Trophoblast cell (in vitro differentiated cells and primary cell): ENCODE data around the gene TMEM200B.

Experiments
- DNase-seq, 2 donors: peaks; one replicate each; pipeline ENCODE4 v3.0.0-alpha.2; 2016
- H2AFZ ChIP-seq: 2 replicates; pipeline ENCODE4 v1.6.1; 2013; ENCODE audit warnings: low read length, moderate library complexity, mild to moderate bottlenecking; ENCODE audit not compliant: insufficient read depth, poor library complexity
- H2AK5ac ChIP-seq: 2 replicates; pipeline ENCODE4 v1.6.1; 2013; ENCODE audit warnings: mild to moderate bottlenecking, low read length
- H2BK120ac ChIP-seq: 2 replicates; pipeline ENCODE4 v1.6.1; 2013; ENCODE audit warnings: low read length, mild to moderate bottlenecking, moderate library complexity; ENCODE audit not compliant: insufficient read depth, poor library complexity
- H2BK12ac ChIP-seq: 2 replicates; pipeline ENCODE4 v1.6.1; 2013; ENCODE audit warnings: mild to moderate bottlenecking, low read length, moderate library complexity
- H2BK5ac ChIP-seq: 2 replicates; pipeline ENCODE4 v1.6.1; 2013; ENCODE audit warnings: low read length, low read depth, moderate library complexity, mild to moderate bottlenecking; ENCODE audit not compliant: poor library complexity
- H3K14ac ChIP-seq: 2 replicates; pipeline ENCODE4 v1.6.1; 2013; ENCODE audit warnings: mild to moderate bottlenecking, low read length
- H3K18ac ChIP-seq: 2 replicates; pipeline ENCODE4 v1.6.1; 2013; ENCODE audit warnings: mild to moderate bottlenecking, low read length
- H3K23ac ChIP-seq: 2 replicates; pipeline ENCODE4 v1.6.1; 2013; ENCODE audit warnings: low read length
- H3K27ac ChIP-seq: 2 replicates; pipeline ENCODE4 v1.5.1; 2013; ENCODE audit warnings: low read depth, mild to moderate bottlenecking, inconsistent platforms, low read length, moderate library complexity
- H3K27me3 ChIP-seq: 2 replicates; pipeline ENCODE4 v1.6.1; 2013; ENCODE audit warnings: inconsistent platforms, mild to moderate bottlenecking, low read length, moderate library complexity; ENCODE audit not compliant: insufficient read depth
- H3K36me3 ChIP-seq, 2 experiments: 1 replicate in 1 of 2; 2 replicates in 1 of 2; pipeline ENCODE4 v1.6.1; 2013; ENCODE audit warnings: low read length in 2 of 2, mild to moderate bottlenecking in 2 of 2, moderate library complexity in 1 of 2; ENCODE audit not compliant: insufficient read depth in 2 of 2, control insufficient read depth in 1 of 2
- H3K4ac ChIP-seq: 2 replicates; pipeline ENCODE4 v1.6.1; 2013; ENCODE audit warnings: low read depth, mild to moderate bottlenecking, low read length, moderate library complexity
- H3K4me1 ChIP-seq, 2 experiments: 1 replicate in 1 of 2; 2 replicates in 1 of 2; pipeline ENCODE4 v1.6.1; 2013; ENCODE audit warnings: low read length in 2 of 2, mild to moderate bottlenecking in 2 of 2, moderate library complexity in 1 of 2; ENCODE audit not compliant: insufficient read depth in 2 of 2, control insufficient read depth in 1 of 2
- H3K4me2 ChIP-seq: 2 replicates; pipeline ENCODE4 v1.6.1; 2013; ENCODE audit warnings: inconsistent platforms, mild to moderate bottlenecking, low read length, moderate library complexity
- H3K4me3 ChIP-seq: 2 replicates; pipeline ENCODE4 v1.5.1; 2013; ENCODE audit warnings: mild to moderate bottlenecking, low read depth, low read length, inconsistent platforms
- H3K79me1 ChIP-seq: one replicate; pipeline ENCODE4 v1.6.1; 2013; ENCODE audit warnings: low read length
- H3K79me2 ChIP-seq: 2 replicates; pipeline ENCODE4 v1.6.1; 2013; ENCODE audit warnings: low read length, mild to moderate bottlenecking; ENCODE audit not compliant: control insufficient read depth, insufficient read depth, poor library complexity
- H3K9ac ChIP-seq: 2 replicates; pipeline ENCODE4 v1.6.1; 2013; ENCODE audit warnings: mild to moderate bottlenecking, low read length
- H3K9me3 ChIP-seq: 2 replicates; pipeline ENCODE4 v1.6.1; 2013; ENCODE audit warnings: low read depth, mild to moderate bottlenecking, control low read depth, inconsistent platforms, low read length; ENCODE audit not compliant: insufficient read depth
- H4K12ac ChIP-seq: 2 replicates; pipeline ENCODE4 v1.6.1; 2013; ENCODE audit warnings: low read depth, mild to moderate bottlenecking, low read length, moderate library complexity
- H4K8ac ChIP-seq: 2 replicates; pipeline ENCODE4 v1.6.1; 2013; ENCODE audit warnings: low read depth, mild to moderate bottlenecking, low read length, moderate library complexity
- H4K91ac ChIP-seq: one replicate; pipeline ENCODE4 v1.6.1; 2013; ENCODE audit warnings: low read depth, mild to moderate bottlenecking, low read length, moderate library complexity
- WGBS: extraction: QIAGEN DNeasy Blood & Tissue Kit; methylation state at CpG from one replicate; pipeline ENCODE4 v1.1.7; 2013; ENCODE audit warnings: missing lambda C conversion rate; ENCODE audit not compliant: insufficient read length, insufficient coverage; ENCODE audit errors: extremely low coverage; 5-methylcytosine and 5-hydroxymethylcytosine counted together

Gene TMEM200B

DNA sequence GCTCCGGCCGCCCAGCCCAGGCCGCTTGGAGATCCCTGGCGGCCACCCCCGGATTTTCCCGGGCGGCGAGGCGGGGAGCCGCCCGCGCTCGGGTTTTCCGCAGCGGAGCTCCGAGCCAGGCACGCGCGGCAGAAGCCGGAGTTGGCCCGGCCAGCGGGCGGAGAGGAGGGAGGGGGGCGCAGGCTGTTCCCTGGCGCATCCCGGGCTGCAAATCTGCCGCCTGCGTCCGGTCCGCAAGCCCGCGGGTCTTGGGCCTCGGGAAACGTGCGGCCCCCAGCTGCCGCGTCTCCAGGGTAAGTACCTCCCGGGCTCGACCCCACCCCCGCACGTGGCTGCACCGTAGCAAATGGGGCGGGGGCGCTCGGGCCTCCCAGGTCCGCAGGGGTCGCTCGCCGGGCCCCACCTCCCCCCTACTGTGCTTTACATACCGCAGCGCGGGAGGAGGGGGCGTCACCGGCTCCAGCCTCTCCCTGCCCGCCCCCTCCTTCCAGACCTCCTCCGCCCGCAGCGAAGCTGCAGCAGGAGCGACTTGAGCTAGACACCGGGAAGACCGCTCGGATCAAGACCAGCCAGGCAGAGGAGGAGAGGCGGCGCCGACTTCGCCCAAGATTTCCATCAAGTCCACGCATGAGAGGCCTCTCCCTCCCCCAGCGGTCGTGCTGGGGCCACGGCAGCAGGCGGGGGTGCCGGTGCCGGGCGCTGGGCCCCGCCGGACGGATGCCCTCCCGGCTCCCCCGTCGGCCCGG is 1.6 kb downstream of the TMEM200B start:
- DNase-seq: peak; percentile 28 to 53
- Histone ChIP-seq H2BK5ac (no peak overlapping the region), H4K12ac (peak overlapping the region; percentile 65), H3K27ac (peak overlapping the region; percentile 30), H3K36me3 (peaks cover 14 to 16% of the 10 kb centered on the region in 2 experiments), H3K79me2 (peaks cover 20% of the 10 kb centered on the region), H3K4me1 (peaks cover 5% of the 10 kb centered on the region in 2 experiments), H4K91ac (peak overlapping the region; percentile 72), H3K4ac (peak overlapping the region; percentile 78), H3K4me3 (peak overlapping the region; percentile 80), H3K9ac (peak overlapping the region; percentile 78), H3K9me3 (no peaks in the 10 kb centered on the region), H2BK120ac (peak overlapping the region; percentile 41), H3K79me1 (peaks cover 28% of the 10 kb centered on the region), H2BK12ac (peak overlapping the region; percentile 23), H3K4me2 (peak overlapping the region; percentile 93), H3K14ac (peak overlapping the region; percentile 63), H3K27me3 (peaks cover 8% of the 10 kb centered on the region), H2AFZ (peak overlapping the region; percentile 73), H3K18ac (peak overlapping the region; percentile 85), H2AK5ac (peak overlapping the region; percentile 48), H3K23ac (no peak overlapping the region), H4K8ac (peak overlapping the region; percentile 57)
- no CpG with 5 or more reads among the region's 81 CpGs for WGBS

- H2AFZ ChIP-seq: peak overlapping the region; percentile 73
- H3K9me3 ChIP-seq: no peaks in the 10 kb centered on the region
- H3K79me1 ChIP-seq: peaks cover 28% of the 10 kb centered on the region
- peak overlapping the region; percentile 85 for H3K18ac ChIP-seq
- no peak overlapping the region for H3K23ac ChIP-seq
- H3K4me2 ChIP-seq: peak overlapping the region; percentile 93
- peak overlapping the region; percentile 63 for H3K14ac ChIP-seq
- DNase-seq: no peak
- H3K4me1 ChIP-seq: peaks cover 5% of the 10 kb centered on the region in 2 experiments
- H4K12ac ChIP-seq: peak overlapping the region; percentile 40
- no CpG with 5 or more reads among the region's 59 CpGs for WGBS
- H3K36me3 ChIP-seq: peaks cover 14 to 16% of the 10 kb centered on the region in 2 experiments
- H3K4ac ChIP-seq: peak overlapping the region; percentile 78
- peak overlapping the region; percentile 23 for H2BK12ac ChIP-seq
- H3K27me3 ChIP-seq: peaks cover 8% of the 10 kb centered on the region
- peak overlapping the region; percentile 13 for H2BK5ac ChIP-seq
- peak overlapping the region; percentile 72 for H4K91ac ChIP-seq
- H4K8ac ChIP-seq: peak overlapping the region; percentile 63
- peak overlapping the region; percentile 80 for H3K4me3 ChIP-seq
- H3K27ac ChIP-seq: no peak overlapping the region
- H2BK120ac ChIP-seq: peak overlapping the region; percentile 41
- no peak overlapping the region for H3K9ac ChIP-seq
- H3K79me2 ChIP-seq: peaks cover 20% of the 10 kb centered on the region
- no peak overlapping the region for H2AK5ac ChIP-seq
These were observed 2.2 kb downstream of the TMEM200B start for GRCh38 chr1:29121516-29121935.

DNA sequence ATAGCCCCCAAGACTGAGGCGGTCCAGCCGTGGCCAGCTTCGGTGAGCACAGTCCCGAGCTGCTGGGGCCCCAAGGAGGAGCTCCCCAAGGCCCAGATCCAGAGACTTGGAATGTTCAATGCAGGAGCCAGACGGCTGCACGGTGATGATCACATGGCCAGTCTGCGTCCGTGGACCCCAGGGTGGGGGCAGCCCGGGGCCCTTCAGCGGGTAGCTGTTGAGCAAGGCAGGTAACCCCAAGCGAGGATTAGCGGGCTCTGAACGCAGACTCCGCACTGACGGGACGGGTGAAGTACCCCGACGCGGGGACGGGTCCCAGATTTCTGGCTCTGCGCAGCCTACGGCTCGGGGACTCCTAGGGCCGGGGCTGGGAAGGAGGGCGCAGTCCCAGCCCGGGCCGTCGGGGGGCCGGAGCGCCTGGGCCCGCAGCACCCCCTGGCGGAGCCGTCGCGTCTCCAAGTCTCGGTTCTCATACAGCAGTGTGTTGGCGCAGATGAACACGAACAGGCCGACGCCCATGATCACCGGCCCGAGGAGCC is 2.7 kb downstream of the TMEM200B start:
- H4K91ac ChIP-seq: no peak overlapping the region
- no peak overlapping the region for H2BK5ac ChIP-seq
- H3K4me1 ChIP-seq: peaks cover 5% of the 10 kb centered on the region in 2 experiments
- H3K23ac ChIP-seq: no peak overlapping the region
- no peak overlapping the region for H3K4ac ChIP-seq
- peak overlapping the region; percentile 28 for H3K14ac ChIP-seq
- peak overlapping the region; percentile 63 for H4K8ac ChIP-seq
- peak overlapping the region; percentile 7 for H3K18ac ChIP-seq
- peaks cover 28% of the 10 kb centered on the region for H3K79me1 ChIP-seq
- no CpG with 5 or more reads among the region's 42 CpGs for WGBS
- DNase-seq: peak in 1 of 2 donors; percentile 35
- no peak overlapping the region for H3K27ac ChIP-seq
- H2BK12ac ChIP-seq: no peak overlapping the region
- peaks cover 20% of the 10 kb centered on the region for H3K79me2 ChIP-seq
- H3K36me3 ChIP-seq: peaks cover 14 to 16% of the 10 kb centered on the region in 2 experiments
- H3K9ac ChIP-seq: no peak overlapping the region
- H3K9me3 ChIP-seq: no peaks in the 10 kb centered on the region
- H2AFZ ChIP-seq: no peak overlapping the region
- no peak overlapping the region for H2AK5ac ChIP-seq
- peaks cover 8% of the 10 kb centered on the region for H3K27me3 ChIP-seq
- H3K4me3 ChIP-seq: peak overlapping the region; percentile 57
- H4K12ac ChIP-seq: peak overlapping the region; percentile 14
- H2BK120ac ChIP-seq: no peak overlapping the region
- peak overlapping the region; percentile 93 for H3K4me2 ChIP-seq

GRCh38 chr1:29120367-29120766 is 3.3 kb downstream of the TMEM200B start:
- H3K27me3 ChIP-seq: peaks cover 8% of the 10 kb centered on the region
- no peak overlapping the region for H3K23ac ChIP-seq
- H4K91ac ChIP-seq: no peak overlapping the region
- no CpG with 5 or more reads among the region's 6 CpGs for WGBS
- H2AK5ac ChIP-seq: no peak overlapping the region
- H3K4me2 ChIP-seq: no peak overlapping the region
- H3K4ac ChIP-seq: no peak overlapping the region
- no peak overlapping the region for H4K8ac ChIP-seq
- no peak overlapping the region for H2BK5ac ChIP-seq
- H2AFZ ChIP-seq: no peak overlapping the region
- peaks cover 28% of the 10 kb centered on the region for H3K79me1 ChIP-seq
- DNase-seq: no peak
- H3K79me2 ChIP-seq: peaks cover 20% of the 10 kb centered on the region
- H3K9me3 ChIP-seq: no peaks in the 10 kb centered on the region
- no peak overlapping the region for H3K4me3 ChIP-seq
- no peak overlapping the region for H2BK120ac ChIP-seq
- no peak overlapping the region for H3K18ac ChIP-seq
- no peak overlapping the region for H4K12ac ChIP-seq
- peaks cover 5% of the 10 kb centered on the region in 2 experiments for H3K4me1 ChIP-seq
- no peak overlapping the region for H2BK12ac ChIP-seq
- H3K14ac ChIP-seq: no peak overlapping the region
- no peak overlapping the region for H3K27ac ChIP-seq
- H3K36me3 ChIP-seq: peaks cover 16 to 19% of the 10 kb centered on the region in 2 experiments
- no peak overlapping the region for H3K9ac ChIP-seq
